DND-41 (cell line): ENCODE results near the gene EMC8.

Experiments
- ATAC-seq: fragments of 200-7000 bp; cut with Tn5 transposase; 3 replicates; pipeline ENCODE4 v1.9.1; 2021; ENCODE audit warnings: low read depth; ENCODE audit not compliant: insufficient read depth
- DNase-seq: peaks from one replicate; pipeline ENCODE4 v3.0.0-alpha.2; 2020
- H2AFZ ChIP-seq: 2 replicates; pipeline ENCODE4 v1.6.0; 2012; ENCODE audit warnings: low read depth, low read length
- H3K27ac ChIP-seq: 2 replicates; pipeline ENCODE4 v1.5.1; 2012; ENCODE audit warnings: low read length, inconsistent platforms
- H3K27me3 ChIP-seq: fragments of 200-600 bp; sonication (generic); 2 replicates; pipeline ENCODE4 v1.6.0; 2012; ENCODE audit warnings: low read length, mild to moderate bottlenecking, inconsistent platforms; ENCODE audit not compliant: insufficient read depth, poor library complexity
- H3K36me3 ChIP-seq: 2 replicates; pipeline ENCODE4 v1.5.1; 2012; ENCODE audit warnings: low read length, inconsistent platforms; ENCODE audit not compliant: insufficient read depth
- H3K4me1 ChIP-seq: 2 replicates; pipeline ENCODE4 v1.5.1; 2012; ENCODE audit warnings: mild to moderate bottlenecking, low read length; ENCODE audit not compliant: insufficient read depth
- H3K4me2 ChIP-seq: 2 replicates; pipeline ENCODE4 v1.6.0; 2012; ENCODE audit warnings: mild to moderate bottlenecking, moderate library complexity, low read length, inconsistent platforms; ENCODE audit not compliant: insufficient read depth
- H3K4me3 ChIP-seq, 2 experiments: fragments of 200-600 bp in 1 of 2; shearing (Covaris generic) in 1 of 2; 2 replicates each; pipeline ENCODE4 v1.5.1; 2012 to 2016; ENCODE audit warnings: inconsistent platforms in 2 of 2, low read length in 2 of 2, mild to moderate bottlenecking in 2 of 2, low read depth in 1 of 2, moderate library complexity in 1 of 2
- H3K79me2 ChIP-seq: 2 replicates; pipeline ENCODE4 v1.6.0; 2012; ENCODE audit warnings: low read length, inconsistent platforms; ENCODE audit not compliant: insufficient read depth
- H3K9ac ChIP-seq: 2 replicates; pipeline ENCODE4 v1.6.0; 2012; ENCODE audit warnings: low read depth, mild to moderate bottlenecking, inconsistent platforms, low read length, moderate library complexity
- H3K9me3 ChIP-seq: 2 replicates; pipeline ENCODE4 v1.5.1; 2012; ENCODE audit warnings: low read length, moderate library complexity, mild to moderate bottlenecking, inconsistent platforms; ENCODE audit not compliant: insufficient read depth, severe bottlenecking
- H4K20me1 ChIP-seq: 2 replicates; pipeline ENCODE4 v1.6.0; 2012; ENCODE audit warnings: low read length; ENCODE audit not compliant: insufficient read depth
- EZH2 ChIP-seq: IDR thresholded peaks from 3 replicates; pipeline ENCODE4 v1.6.1; 2012; ENCODE audit warnings: borderline replicate concordance, low read depth, mild to moderate bottlenecking, moderate library complexity, low read length, inconsistent platforms; ENCODE audit not compliant: severe bottlenecking
- TF ChIP-seq, protein P1 (sequence below): IDR thresholded peaks from 2 replicates; pipeline ENCODE4 v1.5.1; 2012; ENCODE audit warnings: borderline replicate concordance, low read length, moderate library complexity, mild to moderate bottlenecking; ENCODE audit not compliant: poor library complexity, severe bottlenecking; ENCODE audit errors: extremely low read depth

EMC8 gene

DNA sequence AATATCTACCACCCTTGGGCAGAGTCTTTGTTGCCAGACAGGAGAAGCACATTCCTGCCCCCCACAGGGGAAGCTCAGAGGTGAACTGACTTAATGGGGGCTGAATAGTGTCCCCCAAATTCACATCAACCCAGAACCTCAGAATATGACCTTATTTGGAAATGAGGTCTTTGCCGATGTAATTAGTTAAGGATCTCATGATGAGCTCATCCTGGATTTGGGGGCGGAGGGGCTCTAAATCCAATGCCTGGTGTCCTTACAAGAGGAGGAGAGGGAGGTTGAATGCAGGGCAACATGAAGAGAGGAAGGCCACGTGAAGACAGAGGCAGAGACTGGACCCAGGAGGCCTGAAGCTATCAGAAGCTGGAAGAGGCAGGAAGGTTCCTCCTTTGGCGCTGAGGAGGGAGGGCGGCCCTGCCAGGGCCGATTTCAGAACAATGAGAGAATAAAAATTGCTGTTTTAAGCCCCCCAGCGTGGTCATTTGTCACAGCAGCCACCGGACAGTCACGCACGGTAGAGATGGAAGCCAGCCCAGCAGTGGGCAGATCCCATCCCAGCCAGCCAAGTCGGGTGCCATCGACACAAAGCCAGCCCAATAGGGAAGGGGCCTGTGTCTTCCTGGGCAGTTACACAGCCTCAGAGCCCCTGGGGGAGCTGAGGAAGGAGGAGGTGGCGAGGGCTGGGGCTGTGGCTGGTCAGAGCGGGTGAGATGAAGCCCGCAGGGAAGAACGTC is 69.7 kb downstream of the EMC8 start:
- Histone ChIP-seq H4K20me1 (no peaks in the 10 kb centered on the region), H3K27ac (no peak overlapping the region), H2AFZ (no peak overlapping the region), H3K27me3 (peaks cover 4% of the 10 kb centered on the region), H3K9me3 (no peaks in the 10 kb centered on the region), H3K4me1 (no peaks in the 10 kb centered on the region), H3K36me3 (no peaks in the 10 kb centered on the region), H3K4me3 (no peak overlapping the region), H3K4me2 (no peak overlapping the region), H3K79me2 (no peaks in the 10 kb centered on the region), H3K9ac (no peak overlapping the region)
- TF ChIP-seq EZH2: no peak
- TF ChIP-seq, protein P1, sequence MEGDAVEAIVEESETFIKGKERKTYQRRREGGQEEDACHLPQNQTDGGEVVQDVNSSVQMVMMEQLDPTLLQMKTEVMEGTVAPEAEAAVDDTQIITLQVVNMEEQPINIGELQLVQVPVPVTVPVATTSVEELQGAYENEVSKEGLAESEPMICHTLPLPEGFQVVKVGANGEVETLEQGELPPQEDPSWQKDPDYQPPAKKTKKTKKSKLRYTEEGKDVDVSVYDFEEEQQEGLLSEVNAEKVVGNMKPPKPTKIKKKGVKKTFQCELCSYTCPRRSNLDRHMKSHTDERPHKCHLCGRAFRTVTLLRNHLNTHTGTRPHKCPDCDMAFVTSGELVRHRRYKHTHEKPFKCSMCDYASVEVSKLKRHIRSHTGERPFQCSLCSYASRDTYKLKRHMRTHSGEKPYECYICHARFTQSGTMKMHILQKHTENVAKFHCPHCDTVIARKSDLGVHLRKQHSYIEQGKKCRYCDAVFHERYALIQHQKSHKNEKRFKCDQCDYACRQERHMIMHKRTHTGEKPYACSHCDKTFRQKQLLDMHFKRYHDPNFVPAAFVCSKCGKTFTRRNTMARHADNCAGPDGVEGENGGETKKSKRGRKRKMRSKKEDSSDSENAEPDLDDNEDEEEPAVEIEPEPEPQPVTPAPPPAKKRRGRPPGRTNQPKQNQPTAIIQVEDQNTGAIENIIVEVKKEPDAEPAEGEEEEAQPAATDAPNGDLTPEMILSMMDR: no peak
- DNase-seq (no peak), ATAC-seq (no peak)

DNA sequence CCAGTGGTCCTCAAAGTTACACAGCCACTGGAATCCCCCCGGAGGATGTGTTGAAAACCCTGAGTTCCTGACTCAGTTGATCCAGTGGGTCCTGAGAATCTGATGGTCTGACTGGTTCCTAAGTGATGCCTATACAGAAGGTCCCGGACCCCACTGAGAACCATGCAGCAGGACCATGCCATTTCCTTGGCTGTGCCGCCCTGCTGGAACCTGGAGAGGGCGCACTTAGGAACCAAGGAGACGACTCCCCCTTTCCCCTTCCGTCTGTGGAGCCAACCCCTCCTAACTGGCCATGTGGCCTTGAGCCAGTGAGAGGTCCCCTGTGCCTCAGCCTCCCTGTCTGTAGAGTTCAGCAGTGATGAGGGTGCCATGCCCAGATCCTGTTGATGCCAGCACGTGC is 70.5 kb downstream of the EMC8 start:
- Histone ChIP-seq H3K9ac (no peak overlapping the region), H4K20me1 (no peaks in the 10 kb centered on the region), H3K9me3 (no peaks in the 10 kb centered on the region), H3K4me2 (no peak overlapping the region), H3K27me3 (peaks cover 4% of the 10 kb centered on the region), H3K4me3 (no peak overlapping the region), H3K4me1 (no peaks in the 10 kb centered on the region), H3K36me3 (no peaks in the 10 kb centered on the region), H3K27ac (no peak overlapping the region), H3K79me2 (no peaks in the 10 kb centered on the region), H2AFZ (no peak overlapping the region)
- no peak for TF ChIP-seq EZH2
- TF ChIP-seq, protein P1: peak; percentile 37
- ATAC-seq: no peak
- DNase-seq: no peak
